HepG2 (cell line): ENCODE data around the gene DNAJC7. TPM values are rescaled to one million over a fixed set of nuclear protein-coding genes. Genes with fewer than 3 reads are reported as not detected.

Experiments used
- CBX2 ChIP-seq, 2 experiments: fragments of 200-600 bp in 1 of 2; sonication (generic); formaldehyde crosslinking in 1 of 2; IDR thresholded peaks; 2 replicates each; pipeline versions ENCODE4 v1.7.0 to v1.8.1; 2018 to 2022; ENCODE audit warnings: low read depth in 2 of 2, low read length in 1 of 2, mild to moderate bottlenecking in 1 of 2, missing genetic modification reagents in 1 of 2
- CCDC6 ChIP-seq: sonication (generic); formaldehyde crosslinking; IDR thresholded peaks from 2 replicates; pipeline ENCODE4 v1.8.1; 2022; ENCODE audit warnings: mild to moderate bottlenecking, missing genetic modification reagents, moderate library complexity
- CREBL2 ChIP-seq: sonication (generic); formaldehyde crosslinking; IDR thresholded peaks from 2 replicates; pipeline ENCODE4 v1.8.1; 2023; ENCODE audit warnings: missing genetic modification reagents, mild to moderate bottlenecking, borderline replicate concordance
- MBNL3 ChIP-seq: fragments of 250-450 bp; sonication (Bioruptor Pico); conservative IDR thresholded peaks from 2 replicates; pipeline ENCODE4 v1.8.0; 2022; ENCODE audit warnings: mild to moderate bottlenecking, inconsistent platforms
- MIXL1 ChIP-seq: IDR thresholded peaks from 2 replicates; pipeline ENCODE4 v1.6.1; 2016
- MYC ChIP-seq: sonication (generic); formaldehyde crosslinking; IDR thresholded peaks from 2 replicates; pipeline ENCODE4 v1.9.0; 2021; ENCODE audit warnings: missing genetic modification reagents, borderline replicate concordance
- NBN ChIP-seq: fragments of 450-650 bp; conservative IDR thresholded peaks from 2 replicates; pipeline ENCODE4 v1.6.1; 2017
- NFIB ChIP-seq: sonication (generic); formaldehyde crosslinking; IDR thresholded peaks from 2 replicates; pipeline ENCODE4 v1.9.0; 2021; ENCODE audit warnings: missing genetic modification reagents, mild to moderate bottlenecking, borderline replicate concordance
- NR1H2 ChIP-seq: sonication (generic); formaldehyde crosslinking; IDR thresholded peaks from 2 replicates; pipeline ENCODE4 v1.8.1; 2022; ENCODE audit warnings: low read depth, missing genetic modification reagents, borderline replicate concordance
- RAD21 ChIP-seq: fragments of 450-650 bp; formaldehyde crosslinking; IDR thresholded peaks from 2 replicates; pipeline ENCODE4 v1.5.0; 2020; ENCODE audit warnings: mild to moderate bottlenecking
- SMAD1 ChIP-seq: sonication (generic); formaldehyde crosslinking; IDR thresholded peaks from 2 replicates; pipeline ENCODE4 v1.4.0; 2020; ENCODE audit warnings: missing genetic modification reagents, low read depth, mild to moderate bottlenecking, borderline replicate concordance
- SP1 ChIP-seq, 2 experiments: fragments of 450-650 bp in 1 of 2; sonication (generic) in 1 of 2; formaldehyde crosslinking in 1 of 2; IDR thresholded peaks; 2 replicates each; pipeline versions ENCODE4 v1.4.0 to v1.6.1; 2016 to 2020; ENCODE audit warnings: missing genetic modification reagents in 1 of 2
- SRSF1 ChIP-seq: fragments of 200-400 bp; formaldehyde crosslinking; optimal IDR thresholded peaks from 2 replicates; pipeline ENCODE3; 2017; ENCODE audit warnings: mild to moderate bottlenecking, low read depth, low read length, moderate library complexity
- TCF7 ChIP-seq: sonication (generic); IDR thresholded peaks from 2 replicates; pipeline ENCODE4 v1.6.1; 2016; ENCODE audit warnings: antibody characterized with exemption, low read depth
- USF2 ChIP-seq, 2 experiments: sonication (generic) in 1 of 2; formaldehyde crosslinking in 1 of 2; IDR thresholded peaks; 2 replicates each; pipeline versions ENCODE4 v1.5.1 to v1.6.1; 2011 to 2020; ENCODE audit warnings: borderline replicate concordance in 1 of 2, low read depth in 1 of 2, low read length in 1 of 2, mild to moderate bottlenecking in 1 of 2, missing genetic modification reagents in 1 of 2, moderate library complexity in 1 of 2
- YY1 ChIP-seq: IDR thresholded peaks from 2 replicates; pipeline ENCODE4 v1.6.1; 2011; ENCODE audit warnings: low read length, low read depth, moderate library complexity, mild to moderate bottlenecking; ENCODE audit not compliant: insufficient read depth, insufficient replicate concordance
- ZNF121 ChIP-seq: sonication (generic); formaldehyde crosslinking; IDR thresholded peaks from 2 replicates; pipeline ENCODE4 v1.5.0; 2020; ENCODE audit warnings: mild to moderate bottlenecking, missing genetic modification reagents
- ZNF280B ChIP-seq: sonication (generic); formaldehyde crosslinking; IDR thresholded peaks from 2 replicates; pipeline ENCODE4 v1.5.0; 2020; ENCODE audit warnings: missing genetic modification reagents, mild to moderate bottlenecking, borderline replicate concordance
- ZNF335 ChIP-seq: sonication (generic); formaldehyde crosslinking; IDR thresholded peaks from 2 replicates; pipeline ENCODE4 v1.4.0; 2020; ENCODE audit warnings: missing genetic modification reagents
- ZNF383 ChIP-seq: sonication (generic); formaldehyde crosslinking; IDR thresholded peaks from 2 replicates; pipeline ENCODE4 v1.4.0; 2020; ENCODE audit warnings: missing genetic modification reagents, mild to moderate bottlenecking, borderline replicate concordance
- ZNF430 ChIP-seq: sonication (generic); formaldehyde crosslinking; IDR thresholded peaks from 2 replicates; pipeline ENCODE4 v1.9.0; 2021; ENCODE audit warnings: mild to moderate bottlenecking, missing genetic modification reagents
- ZNF441 ChIP-seq: sonication (generic); formaldehyde crosslinking; IDR thresholded peaks from 2 replicates; pipeline ENCODE4 v1.7.0; 2021; ENCODE audit warnings: missing genetic modification reagents, borderline replicate concordance
- ZNF562 ChIP-seq: sonication (generic); formaldehyde crosslinking; IDR thresholded peaks from 2 replicates; pipeline ENCODE4 v1.8.0; 2022; ENCODE audit warnings: missing genetic modification reagents, borderline replicate concordance
- ZNF563 ChIP-seq: sonication (generic); formaldehyde crosslinking; IDR thresholded peaks from 2 replicates; pipeline ENCODE4 v1.8.0; 2022; ENCODE audit warnings: mild to moderate bottlenecking, moderate library complexity, missing genetic modification reagents
- ZNF564 ChIP-seq: sonication (generic); formaldehyde crosslinking; IDR thresholded peaks from 2 replicates; pipeline ENCODE4 v1.8.1; 2023; ENCODE audit warnings: mild to moderate bottlenecking, missing genetic modification reagents
- ZNF616 ChIP-seq: sonication (generic); formaldehyde crosslinking; IDR thresholded peaks from 2 replicates; pipeline ENCODE4 v1.5.0; 2020; ENCODE audit warnings: low read depth, mild to moderate bottlenecking, missing genetic modification reagents
- ZNF619 ChIP-seq: sonication (generic); formaldehyde crosslinking; IDR thresholded peaks from 2 replicates; pipeline ENCODE4 v1.4.0; 2020; ENCODE audit warnings: mild to moderate bottlenecking, missing genetic modification reagents
- ZNF720 ChIP-seq: sonication (generic); formaldehyde crosslinking; IDR thresholded peaks from 2 replicates; pipeline ENCODE4 v1.4.0; 2020; ENCODE audit warnings: missing genetic modification reagents
- polyA plus RNA-seq, 8 experiments: library from polyadenylated mRNA; depleted of rRNA in 3 of 8; stranded (reverse) in 7 of 8; unstranded in 1 of 8; fragments of >200 nt; fragmentation: Illumina TruSeq in 4 of 8; extraction: Trizol in 4 of 8; gene quantifications; 2 replicates each; pipeline versions ENCODE4 v1.2.1 to v1.2.3, GENCODE V29; 2011 to 2016; ENCODE audit warnings: low read depth in 4 of 8, missing spikeins in 1 of 8, mixed read lengths in 1 of 8; ENCODE audit not compliant: insufficient read depth in 1 of 8
- total RNA-seq, 5 experiments: library from RNA; depleted of rRNA; stranded (reverse); fragments of >200 nt; fragmentation: Illumina TruSeq; extraction: Trizol; gene quantifications; 2 replicates each; pipeline ENCODE4 v1.2.3, GENCODE V29; 2016; ENCODE audit warnings: low read depth in 1 of 5

DNAJC7 gene
- total and polyA plus RNA-seq, 2 of the 13 experiments (the other 11 are each of a cell fraction or from before 2014, with no cell fraction given), result 47.7 to 132 TPM

- TF ChIP-seq ZNF335 (CRISPR knock-in tag), result no peak
- TF ChIP-seq CBX2 (IDR thresholded peaks at IDR 0.05; ENCODE audit: low read depth, low read length), result no peak
- no peak for TF ChIP-seq CBX2 (CRISPR knock-in tag; IDR thresholded peaks at IDR 0.05; ENCODE audit: low read depth)
- TF ChIP-seq ZNF280B (CRISPR knock-in tag), result no peak
- TF ChIP-seq CCDC6, result 0 out of 2 replicates have a peak, but pooled peaks have one; percentile 31
- no peak for TF ChIP-seq CREBL2
- no peak for TF ChIP-seq ZNF720 (CRISPR knock-in tag)
- no peak for TF ChIP-seq SMAD1 (CRISPR knock-in tag)
- no peak for TF ChIP-seq ZNF430 (CRISPR knock-in tag)
- no peak for TF ChIP-seq MYC (CRISPR knock-in tag)
- no peak for TF ChIP-seq MBNL3
- no peak for TF ChIP-seq TCF7
- TF ChIP-seq YY1, result peak; percentile 35
- no peak for TF ChIP-seq ZNF563 (CRISPR knock-in tag)
- no peak for TF ChIP-seq ZNF441 (CRISPR knock-in tag)
- no peak for TF ChIP-seq NR1H2
- TF ChIP-seq ZNF562 (CRISPR knock-in tag), result no peak
- no peak for TF ChIP-seq SRSF1
- TF ChIP-seq USF2 (IDR thresholded peaks at IDR 0.05; ENCODE audit: low read depth, low read length), result no peak
- no peak for TF ChIP-seq USF2 (CRISPR knock-in tag; IDR thresholded peaks at IDR 0.05; ENCODE audit: borderline replicate concordance)
- peak; percentile 78; the same call in 1 of the 2 replicates for TF ChIP-seq MIXL1 (CRISPR knock-in tag)
- TF ChIP-seq ZNF619 (CRISPR knock-in tag), result no peak
- no peak for TF ChIP-seq SP1 (IDR thresholded peaks at IDR 0.05)
- TF ChIP-seq SP1 (CRISPR knock-in tag; IDR thresholded peaks at IDR 0.05), result no peak
- no peak for TF ChIP-seq ZNF564
- TF ChIP-seq ZNF383, result no peak
- peak; percentile 35; the same call in 1 of the 2 replicates for TF ChIP-seq RAD21 (CRISPR knock-in tag)
- no peak for TF ChIP-seq ZNF616 (CRISPR knock-in tag)
- TF ChIP-seq NFIB (CRISPR knock-in tag), result no peak
- TF ChIP-seq ZNF121 (CRISPR knock-in tag), result no peak
- no peak for TF ChIP-seq NBN
These were observed 27.4 kb downstream of the DNAJC7 start (continued) for GRCh38 chr17:41989702-41990419.
